Activated naive CD4-positive, alpha-beta T cell treated with anti-CD3 and anti-CD28 coated beads, Interleukin-2, amount 10 ng/mL, durations not matched to agents 7 days and 5 days (primary cell): ENCODE results near the gene ST6GALNAC5.

Experiments
- CTCF ChIA-PET: fragments of 350-600 bp; sonication (Branson Sonifier 250); formaldehyde crosslinking; loops from one replicate; lab custom pipeline; 2021; ENCODE audit warnings: antibody characterized with exemption; lab: Charles Lee
- DNase-seq: peaks from one replicate; pipeline ENCODE4 v3.0.0-alpha.2; 2020
- H3K27ac Mint-ChIP-seq: one replicate; pipeline ENCODE4 v1.8.0; 2021; ENCODE audit warnings: mild to moderate bottlenecking, moderate library complexity, mixed read lengths
- H3K27me3 Mint-ChIP-seq: one replicate; pipeline ENCODE4 v1.8.0; 2021; ENCODE audit warnings: mild to moderate bottlenecking, mixed read lengths
- H3K36me3 Mint-ChIP-seq: one replicate; pipeline ENCODE4 v1.8.0; 2021; ENCODE audit warnings: mixed read lengths
- H3K4me1 Mint-ChIP-seq: one replicate; pipeline ENCODE4 v1.8.0; 2021; ENCODE audit warnings: mixed read lengths
- H3K4me3 Mint-ChIP-seq: one replicate; pipeline ENCODE4 v1.8.0; 2021; ENCODE audit warnings: mild to moderate bottlenecking, moderate library complexity, mixed read lengths
- H3K9me3 Mint-ChIP-seq: one replicate; pipeline ENCODE4 v1.8.0; 2021; ENCODE audit warnings: mixed read lengths

Gene ST6GALNAC5

DNA sequence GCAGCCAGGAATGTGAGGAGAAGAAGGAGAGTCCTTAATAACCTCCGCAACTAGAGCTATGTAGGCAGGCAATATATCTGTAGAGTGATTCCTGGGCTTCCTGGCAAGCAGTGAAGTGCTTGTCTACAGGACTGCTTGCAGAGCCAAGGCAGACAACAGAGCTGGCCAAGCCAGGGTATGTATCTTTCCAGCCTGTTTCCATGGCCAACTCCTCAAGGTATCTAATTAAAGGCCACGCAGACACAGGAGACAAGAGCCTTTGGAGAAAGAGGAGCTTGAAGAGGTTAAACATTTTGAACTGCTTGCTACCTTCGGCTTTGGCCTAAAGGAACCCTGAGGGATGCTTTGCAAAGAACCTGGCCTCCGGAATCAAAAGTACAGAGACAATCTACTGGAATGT lies 214.6 kb downstream of the ST6GALNAC5 start:
- H3K4me1 Mint-ChIP-seq: no peaks in the 10 kb centered on the region
- peaks cover 4% of the 10 kb centered on the region for H3K27me3 Mint-ChIP-seq
- H3K4me3 Mint-ChIP-seq: no peak overlapping the region
- H3K36me3 Mint-ChIP-seq: no peaks in the 10 kb centered on the region
- H3K9me3 Mint-ChIP-seq: no peaks in the 10 kb centered on the region
- CTCF ChIA-PET: interaction anchor here (0.6 kb wide), 1 partner anchor 1062 kb away, joined by 4 read pairs; no protein-coding TSS in a partner anchor
- DNase-seq: no peak
- no peak overlapping the region for H3K27ac Mint-ChIP-seq

DNA sequence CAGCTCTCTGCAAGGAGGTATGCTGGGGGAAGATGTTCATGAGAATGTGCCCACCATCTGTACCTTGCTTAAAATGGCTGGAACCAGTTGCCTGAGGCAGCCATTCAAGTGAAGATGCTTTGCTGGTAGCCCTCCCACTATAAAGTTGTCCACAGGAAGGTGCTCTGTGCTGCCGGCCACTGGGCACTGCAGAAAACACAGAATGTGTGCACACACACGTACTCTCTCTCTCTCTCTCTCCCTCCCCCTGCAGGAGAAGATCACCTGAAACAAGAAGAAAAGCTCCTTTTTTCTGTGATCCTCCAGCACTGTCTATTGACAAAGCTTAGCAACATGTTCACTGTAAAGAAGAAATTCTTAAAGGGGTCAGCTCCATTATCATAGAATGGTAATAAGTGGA lies 217.2 kb downstream of the ST6GALNAC5 start:
- no peak overlapping the region for H3K4me3 Mint-ChIP-seq

DNA sequence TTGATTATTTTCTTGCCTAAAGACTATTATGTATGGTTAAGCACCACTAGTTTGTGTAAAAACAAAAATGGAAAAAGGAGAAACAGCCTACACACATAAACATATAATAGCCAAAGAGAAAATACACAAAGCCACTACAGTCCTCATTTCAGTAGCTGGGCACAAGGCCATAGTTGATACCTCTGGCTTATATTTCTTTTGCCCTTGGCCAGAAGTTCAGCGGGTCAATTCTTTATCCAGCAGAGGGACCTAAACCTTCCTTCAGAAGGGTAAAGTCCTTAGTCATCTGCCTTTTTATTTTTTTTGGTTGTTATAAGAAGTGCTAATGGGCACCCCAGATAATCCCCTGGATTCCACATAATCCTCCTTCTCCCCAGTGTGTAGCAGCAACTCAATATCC lies 217.8 kb downstream of the ST6GALNAC5 start:
- no peak overlapping the region for H3K4me3 Mint-ChIP-seq
- H3K27ac Mint-ChIP-seq: no peak overlapping the region
- DNase-seq: no peak
- no peaks in the 10 kb centered on the region for H3K4me1 Mint-ChIP-seq
- no peaks in the 10 kb centered on the region for H3K36me3 Mint-ChIP-seq
- no peaks in the 10 kb centered on the region for H3K9me3 Mint-ChIP-seq
- H3K27me3 Mint-ChIP-seq: peaks cover 3% of the 10 kb centered on the region
- CTCF ChIA-PET: no interaction called here

More for the DNA sequence above, 217.2 kb downstream of the ST6GALNAC5 start:
- H3K4me1 Mint-ChIP-seq: no peaks in the 10 kb centered on the region
- H3K9me3 Mint-ChIP-seq: no peaks in the 10 kb centered on the region
- H3K27ac Mint-ChIP-seq: no peak overlapping the region
- CTCF ChIA-PET: no interaction called here
- DNase-seq: no peak
- H3K36me3 Mint-ChIP-seq: no peaks in the 10 kb centered on the region
- H3K27me3 Mint-ChIP-seq: peaks cover 4% of the 10 kb centered on the region

DNA sequence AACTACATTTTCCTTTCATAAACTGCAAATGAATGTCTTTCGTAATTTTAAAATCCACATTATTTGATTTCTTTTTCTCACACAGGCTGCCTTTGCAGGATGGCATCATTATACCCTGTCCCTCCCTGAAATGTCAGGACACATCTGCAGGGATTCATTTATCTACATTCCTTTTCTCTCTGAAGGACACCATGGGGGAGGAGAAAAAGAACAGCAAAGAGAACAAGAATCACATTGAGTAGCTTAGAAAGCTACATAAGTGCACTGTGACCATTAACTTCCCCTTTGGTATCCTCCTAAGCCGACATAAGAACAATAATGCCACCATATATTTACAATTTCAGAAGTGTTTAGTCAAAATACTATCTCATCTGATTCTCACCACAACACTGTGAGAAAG lies 222.5 kb downstream of the ST6GALNAC5 start:
- Mint-ChIP-seq H3K27me3 (no peaks in the 10 kb centered on the region), H3K27ac (no peak overlapping the region)

DNA sequence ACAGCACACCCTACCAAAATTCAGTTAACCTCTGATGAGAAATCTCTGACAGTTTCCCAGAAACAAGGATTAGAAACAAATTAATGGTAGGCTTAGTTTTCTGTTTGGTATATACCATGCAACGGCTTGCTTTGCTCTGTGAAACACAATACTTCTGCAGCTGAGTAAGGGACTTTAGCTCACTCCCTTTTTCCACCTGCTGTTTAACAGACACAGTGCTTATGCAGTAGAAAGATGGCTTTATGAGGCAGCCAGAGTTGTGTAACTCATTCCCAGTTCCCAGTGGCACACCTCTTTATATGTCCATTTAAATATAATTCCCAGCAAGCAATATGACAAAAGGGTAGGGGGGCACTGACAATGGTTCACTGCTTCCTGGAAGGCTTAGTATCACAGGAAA lies 228.0 kb downstream of the ST6GALNAC5 start:
- H3K27me3 Mint-ChIP-seq: no peaks in the 10 kb centered on the region
- no peaks in the 10 kb centered on the region for H3K9me3 Mint-ChIP-seq
- CTCF ChIA-PET: no interaction called here
- H3K4me3 Mint-ChIP-seq: no peak overlapping the region
- no peaks in the 10 kb centered on the region for H3K36me3 Mint-ChIP-seq
- no peak for DNase-seq
- H3K4me1 Mint-ChIP-seq: no peaks in the 10 kb centered on the region
- H3K27ac Mint-ChIP-seq: no peak overlapping the region

More for the DNA sequence above, 222.5 kb downstream of the ST6GALNAC5 start:
- H3K36me3 Mint-ChIP-seq: no peaks in the 10 kb centered on the region
- H3K4me3 Mint-ChIP-seq: no peak overlapping the region
- DNase-seq: no peak
- CTCF ChIA-PET: interaction anchor here (0.6 kb wide), 1 partner anchor 15 kb away, joined by 3 read pairs; no protein-coding TSS in a partner anchor
- no peaks in the 10 kb centered on the region for H3K4me1 Mint-ChIP-seq
- H3K9me3 Mint-ChIP-seq: no peaks in the 10 kb centered on the region

DNA sequence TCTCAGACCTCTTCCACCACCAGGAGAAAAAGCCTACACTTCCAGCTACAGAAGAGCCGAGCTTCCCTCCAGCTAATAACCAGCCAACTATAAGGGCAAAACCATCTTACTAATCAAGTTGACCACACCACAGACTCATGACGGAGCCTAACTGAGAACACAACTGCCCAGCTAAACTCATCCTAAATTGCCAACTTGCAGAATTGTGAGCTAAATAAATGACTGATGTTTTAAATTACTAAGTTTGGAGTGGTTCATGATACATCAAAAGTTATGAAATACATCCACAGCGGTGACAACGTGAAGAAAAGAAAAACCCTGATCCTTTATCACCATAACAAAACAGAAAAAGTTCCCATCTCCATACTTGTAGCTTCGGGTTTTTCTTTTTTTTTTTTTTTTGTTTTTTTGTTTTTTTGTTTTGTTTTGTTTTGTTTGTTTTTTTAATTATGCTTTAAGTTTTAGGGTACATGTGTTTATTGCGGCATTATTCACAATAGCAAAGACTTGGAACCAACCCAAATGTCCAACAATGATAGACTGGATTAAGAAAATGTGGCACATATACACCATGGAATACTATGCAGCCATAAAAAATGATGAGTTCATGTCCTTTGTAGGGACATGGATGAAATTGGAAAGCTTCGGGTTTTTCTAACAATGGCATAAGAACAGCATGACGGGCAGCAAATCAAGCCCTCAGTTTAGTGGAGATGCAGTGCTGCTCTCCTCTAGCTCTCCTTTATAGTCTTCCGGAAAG lies 229.4 kb downstream of the ST6GALNAC5 start:
- H3K4me3 Mint-ChIP-seq: no peak overlapping the region
- no peaks in the 10 kb centered on the region for H3K36me3 Mint-ChIP-seq
- no peaks in the 10 kb centered on the region for H3K27me3 Mint-ChIP-seq
- CTCF ChIA-PET: interaction anchor here (0.6 kb wide), 1 partner anchor 602 kb away, joined by 4 read pairs; no protein-coding TSS in a partner anchor
- H3K27ac Mint-ChIP-seq: no peak overlapping the region
- H3K9me3 Mint-ChIP-seq: no peaks in the 10 kb centered on the region
- no peak for DNase-seq
- H3K4me1 Mint-ChIP-seq: no peaks in the 10 kb centered on the region

DNA sequence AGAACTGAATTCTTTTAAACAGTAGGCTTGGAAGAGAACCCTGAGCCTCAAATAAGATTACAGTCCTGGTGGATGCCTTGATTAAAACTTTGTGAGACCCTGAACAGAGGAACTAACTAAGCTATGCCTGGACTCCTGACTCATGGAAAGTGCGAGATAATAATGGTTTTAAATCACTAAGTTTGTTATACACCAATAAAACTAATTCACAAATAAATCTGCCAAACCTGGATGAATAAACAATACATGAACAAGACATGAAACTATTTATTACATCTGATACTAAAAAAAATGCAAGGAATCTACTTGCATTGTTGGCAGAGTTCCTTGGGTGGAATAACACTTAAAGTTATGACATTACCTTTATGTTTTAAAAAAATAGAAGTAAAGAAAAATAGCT lies 233.6 kb downstream of the ST6GALNAC5 start:
- Mint-ChIP-seq H3K27me3 (no peaks in the 10 kb centered on the region), H3K4me1 (no peaks in the 10 kb centered on the region), H3K9me3 (no peaks in the 10 kb centered on the region), H3K4me3 (no peak overlapping the region), H3K27ac (no peak overlapping the region), H3K36me3 (no peaks in the 10 kb centered on the region)
- DNase-seq: no peak
- CTCF ChIA-PET: no interaction called here

DNA sequence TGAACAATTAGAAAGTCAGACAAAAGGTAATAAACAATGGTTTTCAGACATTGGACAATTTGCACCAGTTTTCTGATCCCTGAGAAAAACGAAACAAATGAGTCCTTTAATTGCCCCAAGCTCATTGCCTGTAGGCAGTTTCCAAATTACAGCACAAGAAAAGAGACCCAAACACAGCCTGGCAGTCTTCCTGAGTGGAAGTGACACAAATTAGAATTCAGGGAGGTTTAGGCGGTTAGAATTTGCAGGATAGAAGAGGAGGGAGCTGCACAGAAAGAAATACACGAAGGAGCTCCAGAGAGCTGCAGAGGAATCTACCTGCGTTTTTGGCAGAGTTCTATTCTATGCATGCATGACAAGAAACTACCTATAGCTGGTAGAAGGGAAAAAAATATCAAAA lies 236.2 kb downstream of the ST6GALNAC5 start:
- Mint-ChIP-seq H3K27ac (no peak overlapping the region), H3K27me3 (no peaks in the 10 kb centered on the region), H3K9me3 (no peaks in the 10 kb centered on the region), H3K4me1 (no peaks in the 10 kb centered on the region), H3K4me3 (no peak overlapping the region), H3K36me3 (no peaks in the 10 kb centered on the region)
- CTCF ChIA-PET: interaction anchor here (0.6 kb wide), 1 partner anchor 226 kb away, joined by 4 read pairs; no protein-coding TSS in a partner anchor
- no peak for DNase-seq

DNA sequence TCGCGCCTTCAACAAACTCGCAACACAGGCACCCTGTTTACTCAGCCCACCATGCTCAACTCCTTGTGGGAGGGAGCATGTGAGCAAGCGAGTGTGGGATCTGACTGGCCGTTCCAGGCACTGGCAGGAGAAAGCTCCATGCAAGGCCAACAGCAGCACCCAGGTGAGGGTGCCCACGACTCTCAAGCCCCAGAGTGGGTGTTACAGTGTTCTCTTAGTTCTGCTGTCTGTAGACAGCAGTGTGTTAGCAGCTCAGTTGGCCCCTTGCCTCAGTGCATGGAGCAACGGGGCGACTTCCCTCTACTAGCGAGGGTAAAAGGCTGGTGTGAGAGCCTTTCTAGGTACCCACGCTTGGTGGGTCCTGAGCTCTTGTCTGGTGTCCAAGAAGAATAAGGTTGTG lies 237.4 kb downstream of the ST6GALNAC5 start:
- Mint-ChIP-seq H3K27ac (no peak overlapping the region), H3K4me1 (no peaks in the 10 kb centered on the region), H3K36me3 (peaks cover 3% of the 10 kb centered on the region), H3K27me3 (no peaks in the 10 kb centered on the region), H3K9me3 (no peaks in the 10 kb centered on the region), H3K4me3 (no peak overlapping the region)
- no peak for DNase-seq
- CTCF ChIA-PET: no interaction called here
